CD4-positive, alpha-beta T cell treated with Interleukin-17A for 1 hour (primary cell): Measurements from ENCODE around the gene UBASH3B.
A peak's percentile ranks its signal among the peaks of the same experiment; 100 is the strongest.

Experiments
- DNase-seq: peaks from one replicate; pipeline ENCODE4 v3.0.0-alpha.2; 2020

UBASH3B gene

GRCh38 chr11:122734848-122735496, 79.5 kb downstream of the UBASH3B start:
- DNase-seq: no peak

DNA sequence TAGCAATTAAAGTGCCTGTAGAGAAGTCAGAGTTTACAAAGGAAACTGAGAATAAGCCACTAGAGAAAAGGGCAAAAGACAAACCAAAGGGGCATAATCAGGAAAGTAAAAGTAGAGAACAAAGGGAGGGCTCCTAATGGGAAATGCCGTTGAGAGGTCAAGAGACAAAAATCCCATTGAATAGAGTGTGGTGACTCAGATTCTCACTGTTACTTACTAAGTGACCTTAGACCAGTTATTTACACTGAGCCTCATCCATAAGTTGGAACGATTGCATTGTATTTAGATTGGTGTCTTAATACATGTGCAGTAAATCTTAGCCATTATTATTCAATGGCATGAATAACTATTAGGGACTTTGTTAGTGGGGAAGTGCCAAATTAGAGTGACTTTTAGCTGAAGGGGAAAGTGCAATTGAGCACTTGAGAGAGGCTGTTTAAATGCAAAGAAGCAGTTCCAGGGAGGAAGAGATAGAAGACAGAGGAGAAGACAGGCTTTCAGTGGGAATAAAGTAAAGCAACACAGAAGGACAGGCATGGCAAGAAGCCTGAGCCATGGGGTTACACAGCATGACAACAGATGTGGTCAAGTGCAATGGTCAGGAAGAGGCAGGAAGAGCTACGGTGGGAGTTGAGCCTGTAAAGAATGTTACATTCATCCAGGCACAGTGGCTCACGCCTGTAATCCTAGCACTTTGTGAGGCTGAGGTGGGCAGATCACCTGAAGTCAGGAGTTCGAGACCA, 82.6 kb downstream of the UBASH3B start:
- DNase-seq: no peak

- DNase-seq: no peak
Measured at GRCh38 chr11:122741613-122742300, 86.2 kb downstream of the UBASH3B start.

- no peak for DNase-seq
Measured at GRCh38 chr11:122742301-122743018, 86.9 kb downstream of the UBASH3B start.

GRCh38 chr11:122743097-122743741, 87.7 kb downstream of the UBASH3B start:
- DNase-seq: no peak

DNA sequence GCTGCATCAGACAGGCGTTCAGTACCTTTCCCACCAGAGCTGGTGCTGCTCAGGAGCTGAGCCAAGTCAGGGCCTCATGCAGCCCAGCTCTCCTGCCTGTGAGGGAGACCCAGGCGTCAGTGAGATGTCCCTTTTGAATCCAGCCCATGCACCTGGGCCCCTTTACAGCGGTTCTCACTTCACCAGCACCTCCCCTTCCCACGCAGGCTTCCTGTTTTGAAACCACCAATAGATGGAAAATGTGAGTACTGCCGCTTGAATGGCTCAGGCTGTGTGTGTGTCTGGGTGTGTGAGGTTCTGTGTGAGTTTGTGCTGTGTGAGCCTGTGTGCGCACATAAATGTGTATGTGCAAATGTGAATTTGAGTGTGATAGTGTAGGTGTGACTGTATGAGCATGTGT, 88.4 kb downstream of the UBASH3B start:
- DNase-seq: peak; percentile 82

- no peak for DNase-seq
Measured at GRCh38 chr11:122744357-122744756, 88.8 kb downstream of the UBASH3B start.

GRCh38 chr11:122745111-122745510, 89.6 kb downstream of the UBASH3B start:
- no peak for DNase-seq

DNA sequence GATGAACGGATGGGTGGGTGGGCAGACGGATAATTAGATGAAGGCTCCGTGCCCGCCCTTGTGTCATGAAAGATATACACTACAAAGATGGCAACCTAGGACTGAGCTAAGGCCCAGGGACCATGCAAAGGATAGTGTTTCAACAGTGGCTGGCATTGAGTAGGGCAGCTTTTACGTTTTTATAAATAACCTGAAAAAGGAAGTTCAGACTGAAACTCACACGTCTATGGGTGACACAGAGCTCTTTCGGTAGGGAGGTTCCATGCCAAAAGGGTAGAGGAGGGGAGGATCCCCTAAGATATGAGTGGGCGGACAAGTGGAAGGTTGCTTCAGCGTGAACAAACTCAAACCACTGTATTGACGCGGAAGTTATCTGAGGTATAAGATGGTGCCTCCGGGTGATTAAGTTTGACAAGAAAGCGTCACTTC, 90.5 kb downstream of the UBASH3B start:
- DNase-seq: peak; percentile 76

DNA sequence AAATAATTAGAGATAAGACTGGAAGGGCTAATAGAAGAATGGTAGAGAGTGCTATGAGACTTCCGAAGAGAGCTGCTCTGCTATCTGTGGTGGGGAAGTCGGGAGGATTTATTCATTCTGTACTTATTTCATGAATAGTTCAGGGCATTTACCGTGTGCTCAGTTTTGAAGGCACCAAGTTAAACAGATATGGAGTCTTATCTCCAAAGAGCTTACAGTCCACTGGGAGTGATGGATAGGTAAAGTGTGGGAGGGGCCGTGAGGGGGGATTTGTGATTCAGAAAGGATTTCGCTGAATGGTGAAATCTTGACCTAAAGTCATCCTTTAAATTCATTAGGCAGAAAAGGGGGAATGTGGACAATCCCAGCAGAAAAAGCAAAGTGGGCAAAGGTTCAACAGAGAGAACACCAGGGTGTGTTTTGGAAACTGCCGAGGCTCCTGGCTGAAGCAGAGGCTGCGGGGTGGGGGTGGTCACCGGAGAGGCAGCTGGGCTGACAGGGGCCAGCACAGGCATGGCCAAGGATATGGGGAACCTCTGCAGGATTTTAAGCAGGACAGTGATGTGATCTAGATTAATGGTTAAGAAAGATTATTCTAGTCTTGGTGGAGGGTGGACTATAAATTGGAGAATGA, 91.2 kb downstream of the UBASH3B start:
- no peak for DNase-seq

- no peak for DNase-seq
Measured at GRCh38 chr11:122747351-122747781, 91.8 kb downstream of the UBASH3B start.

DNA sequence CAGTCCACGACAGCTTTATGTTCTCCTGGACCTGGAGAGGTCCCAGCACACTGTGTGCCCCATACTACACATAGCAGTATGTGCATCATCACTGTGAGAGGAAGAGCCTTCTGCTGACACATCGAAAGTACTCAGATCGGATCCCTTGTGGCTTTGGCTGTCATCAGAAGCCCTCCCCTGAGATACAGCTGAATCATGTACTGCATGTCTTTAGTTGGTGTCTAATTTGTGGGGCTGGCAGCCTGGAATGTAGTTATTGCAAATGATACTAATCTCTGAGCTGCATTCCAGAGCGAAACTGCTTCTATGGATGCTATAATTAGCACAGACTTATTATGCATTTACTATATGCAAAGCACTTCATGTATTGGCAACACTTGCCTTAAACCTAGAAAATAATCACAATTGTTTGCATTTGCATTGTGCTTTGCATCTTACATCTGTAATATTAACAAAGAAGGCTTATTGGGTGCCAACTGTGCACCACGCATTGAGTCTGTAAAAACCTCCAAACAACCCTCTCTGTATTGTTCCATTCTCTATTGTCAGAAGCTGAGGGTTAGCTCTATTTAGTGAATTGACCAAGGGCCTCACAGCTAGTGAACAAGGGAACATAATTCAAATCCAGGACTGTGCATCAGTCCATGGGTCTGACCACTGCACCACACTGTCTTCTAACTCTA, 93.6 kb downstream of the UBASH3B start:
- peak; percentile 66 for DNase-seq

GRCh38 chr11:122750049-122750448, 94.5 kb downstream of the UBASH3B start:
- no peak for DNase-seq

GRCh38 chr11:122751292-122752070, 96.0 kb downstream of the UBASH3B start:
- DNase-seq: no peak

GRCh38 chr11:122754028-122754427, 98.5 kb downstream of the UBASH3B start:
- DNase-seq: no peak

GRCh38 chr11:122754553-122755322, 99.2 kb downstream of the UBASH3B start:
- DNase-seq: peak; percentile 63

GRCh38 chr11:122755409-122755808, 99.9 kb downstream of the UBASH3B start:
- no peak for DNase-seq

- no peak for DNase-seq
Measured at GRCh38 chr11:122755941-122756340, 100.4 kb downstream of the UBASH3B start.

DNA sequence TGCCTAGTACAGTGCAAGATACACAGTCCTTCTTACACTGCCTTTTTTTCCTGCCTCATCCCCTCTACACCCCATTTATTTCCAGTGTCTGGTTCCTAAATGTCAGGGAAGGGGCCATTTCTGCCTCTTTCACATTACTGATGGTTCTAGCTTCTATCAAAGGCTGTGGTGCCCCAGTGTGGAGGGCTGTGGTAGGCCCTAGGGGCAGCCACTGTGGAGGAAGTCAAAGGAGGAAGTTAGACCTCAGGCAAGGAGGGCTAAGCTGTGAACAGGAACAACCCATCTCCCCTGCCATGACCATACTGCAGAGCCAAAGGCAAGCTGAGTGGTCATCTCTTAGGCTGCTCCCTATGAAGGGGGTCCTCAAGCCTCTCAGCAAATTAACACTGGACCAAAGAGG, 100.9 kb downstream of the UBASH3B start:
- DNase-seq: peak; percentile 67

GRCh38 chr11:122757201-122757600, 101.7 kb downstream of the UBASH3B start:
- DNase-seq: no peak
